WTC11 (cell line): ENCODE results near the gene TIAM2. TPM values are rescaled to one million over a fixed set of nuclear protein-coding genes. Genes with fewer than 3 reads are reported as not detected.

Experiments used
- ATAC-seq: fragments of 200-7000 bp; cut with Tn5 transposase; 2 replicates; pipeline ENCODE4 v1.10.0; 2021; ENCODE audit warnings: mild to moderate bottlenecking, moderate library complexity
- CTCF ChIA-PET: fragments of 300-600 bp; sonication (Branson Sonifier 250); formaldehyde crosslinking; loops from one replicate; lab custom pipeline; 2021; ENCODE audit warnings: antibody characterized with exemption; lab: Charles Lee
- POLR2A ChIA-PET: fragments of 350-600 bp; sonication (Branson Sonifier 250); formaldehyde crosslinking; loops from one replicate; lab custom pipeline; 2021; ENCODE audit warnings: antibody characterized with exemption; lab: Charles Lee
- DNase-seq: peaks from one replicate; pipeline ENCODE4 v3.0.0; 2021; ENCODE audit warnings: low spot score
- H3K27ac Mint-ChIP-seq: 2 replicates; pipeline ENCODE4 v1.8.0; 2021; ENCODE audit warnings: mixed read lengths
- H3K27me3 Mint-ChIP-seq: 2 replicates; pipeline ENCODE4 v1.8.0; 2021; ENCODE audit warnings: low read depth, mild to moderate bottlenecking, moderate library complexity, mixed read lengths
- H3K36me3 Mint-ChIP-seq: 2 replicates; pipeline ENCODE4 v1.8.0; 2021; ENCODE audit warnings: mixed read lengths
- H3K4me1 Mint-ChIP-seq: 2 replicates; pipeline ENCODE4 v1.8.0; 2022; ENCODE audit warnings: mixed read lengths
- H3K4me3 Mint-ChIP-seq: 2 replicates; pipeline ENCODE4 v1.8.0; 2021; ENCODE audit warnings: mild to moderate bottlenecking, moderate library complexity, mixed read lengths
- H3K9me3 Mint-ChIP-seq: 2 replicates; pipeline ENCODE4 v1.8.0; 2021; ENCODE audit warnings: mixed read lengths
- CBFB ChIP-seq: sonication (generic); formaldehyde crosslinking; IDR thresholded peaks from 2 replicates; pipeline ENCODE4 v1.8.1; 2022; ENCODE audit warnings: mild to moderate bottlenecking, low read depth, missing genetic modification reagents
- CREB1 ChIP-seq: sonication (generic); formaldehyde crosslinking; IDR thresholded peaks from 2 replicates; pipeline ENCODE4 v1.8.0; 2023; ENCODE audit warnings: mild to moderate bottlenecking, missing genetic modification reagents
- CREM ChIP-seq: sonication (generic); formaldehyde crosslinking; IDR thresholded peaks from 2 replicates; pipeline ENCODE4 v1.8.1; 2022; ENCODE audit warnings: mild to moderate bottlenecking, missing genetic modification reagents, moderate library complexity
- FOXJ3 ChIP-seq: sonication (generic); formaldehyde crosslinking; IDR thresholded peaks from 2 replicates; pipeline ENCODE4 v1.9.0; 2021; ENCODE audit warnings: missing genetic modification reagents, mild to moderate bottlenecking, borderline replicate concordance
- FOXK1 ChIP-seq: sonication (generic); formaldehyde crosslinking; IDR thresholded peaks from 2 replicates; pipeline ENCODE4 v1.8.0; 2022; ENCODE audit warnings: mild to moderate bottlenecking, moderate library complexity, missing genetic modification reagents
- FOXP1 ChIP-seq: sonication (generic); formaldehyde crosslinking; IDR thresholded peaks from 2 replicates; pipeline ENCODE4 v1.8.0; 2022; ENCODE audit warnings: missing genetic modification reagents, mild to moderate bottlenecking, moderate library complexity, borderline replicate concordance
- JUN ChIP-seq: sonication (generic); formaldehyde crosslinking; IDR thresholded peaks from 2 replicates; pipeline ENCODE4 v1.8.0; 2023; ENCODE audit warnings: mild to moderate bottlenecking, missing genetic modification reagents
- MXD4 ChIP-seq: fragments of 250-450 bp; sonication (Bioruptor Pico); IDR thresholded peaks from 2 replicates; pipeline ENCODE4 v1.8.0; 2021; ENCODE audit warnings: mild to moderate bottlenecking, moderate library complexity, borderline replicate concordance
- MYBL2 ChIP-seq: sonication (generic); formaldehyde crosslinking; IDR thresholded peaks from 2 replicates; pipeline ENCODE4 v1.8.1; 2023; ENCODE audit warnings: mild to moderate bottlenecking, moderate library complexity, missing genetic modification reagents
- NFATC4 ChIP-seq: fragments of 250-450 bp; sonication (Bioruptor Pico); IDR thresholded peaks from 2 replicates; pipeline ENCODE4 v1.9.0; 2021; ENCODE audit warnings: mild to moderate bottlenecking
- PRRX2 ChIP-seq: fragments of 250-450 bp; sonication (Bioruptor Pico); IDR thresholded peaks from 2 replicates; pipeline ENCODE4 v1.8.0; 2021; ENCODE audit warnings: mild to moderate bottlenecking
- RELA ChIP-seq: sonication (generic); formaldehyde crosslinking; IDR thresholded peaks from 2 replicates; pipeline ENCODE4 v1.8.1; 2022; ENCODE audit warnings: missing genetic modification reagents, mild to moderate bottlenecking, borderline replicate concordance
- SOX15 ChIP-seq: fragments of 250-450 bp; sonication (Bioruptor Pico); IDR thresholded peaks from 2 replicates; pipeline ENCODE4 v1.9.0; 2021; ENCODE audit warnings: mild to moderate bottlenecking
- ZNF317 ChIP-seq: sonication (generic); formaldehyde crosslinking; IDR thresholded peaks from 2 replicates; pipeline ENCODE4 v1.8.1; 2023; ENCODE audit warnings: low read depth, mild to moderate bottlenecking, moderate library complexity, missing genetic modification reagents, borderline replicate concordance
- ZNF423 ChIP-seq: fragments of 250-450 bp; sonication (Bioruptor Pico); IDR thresholded peaks from 2 replicates; pipeline ENCODE4 v2.1.2; 2022; ENCODE audit warnings: mild to moderate bottlenecking, moderate library complexity
- ZNF671 ChIP-seq: fragments of 250-450 bp; sonication (Bioruptor Pico); IDR thresholded peaks from 2 replicates; pipeline ENCODE4 v1.8.0; 2021; ENCODE audit warnings: mild to moderate bottlenecking
- total RNA-seq: library from RNA; stranded (reverse); gene quantifications from 3 replicates; pipeline ENCODE4 v1.2.3, GENCODE V29; 2021
- TF ChIP-seq, protein P1 (sequence below): sonication (generic); formaldehyde crosslinking; IDR thresholded peaks from 2 replicates; pipeline ENCODE4 v1.8.1; 2023; ENCODE audit warnings: mild to moderate bottlenecking, missing genetic modification reagents, moderate library complexity
- TF ChIP-seq, protein P2 (sequence below): sonication (generic); formaldehyde crosslinking; conservative IDR thresholded peaks from 2 replicates; pipeline ENCODE4 v1.8.1; 2022; ENCODE audit warnings: mild to moderate bottlenecking, missing genetic modification reagents
- TF ChIP-seq, protein P3 (sequence below): sonication (generic); formaldehyde crosslinking; IDR thresholded peaks from 2 replicates; pipeline ENCODE4 v1.8.0; 2022; ENCODE audit warnings: missing genetic modification reagents
- TF ChIP-seq, protein P4 (sequence below): sonication (generic); formaldehyde crosslinking; IDR thresholded peaks from 2 replicates; pipeline ENCODE4 v1.8.1; 2023; ENCODE audit warnings: mild to moderate bottlenecking, missing genetic modification reagents
- TF ChIP-seq, protein P5 (sequence below): sonication (generic); formaldehyde crosslinking; IDR thresholded peaks from 2 replicates; pipeline ENCODE4 v1.8.1; 2023; ENCODE audit warnings: mild to moderate bottlenecking, missing genetic modification reagents, borderline replicate concordance
- TF ChIP-seq, protein P6 (sequence below): sonication (generic); formaldehyde crosslinking; IDR thresholded peaks from 2 replicates; pipeline ENCODE4 v1.8.1; 2022; ENCODE audit warnings: missing genetic modification reagents, borderline replicate concordance
- TF ChIP-seq, protein P7 (sequence below): sonication (generic); formaldehyde crosslinking; IDR thresholded peaks from 2 replicates; pipeline ENCODE4 v1.8.1; 2022; ENCODE audit warnings: low read depth, mild to moderate bottlenecking, moderate library complexity, missing genetic modification reagents, borderline replicate concordance

The TIAM2 gene
- total RNA-seq, 1 experiment from 2014 or later: 15.1 TPM

DNA sequence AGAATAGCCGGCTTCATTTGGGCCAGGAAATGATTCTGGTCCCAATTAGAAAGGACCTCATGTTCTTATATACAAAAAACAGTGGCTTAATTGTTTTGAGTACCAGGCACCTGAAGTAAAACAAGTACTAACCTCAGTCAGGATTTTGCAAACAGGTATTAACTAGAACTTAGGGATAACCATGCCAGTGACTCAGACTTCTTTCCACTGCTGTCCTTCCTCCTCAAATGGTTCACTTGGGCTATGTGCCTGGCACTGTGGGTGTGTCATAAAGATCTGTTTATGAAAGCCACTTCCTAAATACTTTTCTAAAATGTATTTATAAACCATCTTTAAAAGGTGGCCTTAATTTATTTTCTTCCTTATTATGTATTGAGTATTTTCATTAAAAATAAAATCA lies 279.4 kb downstream of the TIAM2 start:
- DNase-seq: no peak
- CTCF ChIA-PET: no interaction called here
- POLR2A ChIA-PET: no interaction called here
- peaks cover 20% of the 10 kb centered on the region for H3K4me1 Mint-ChIP-seq
- H3K4me3 Mint-ChIP-seq: no peak overlapping the region
- ATAC-seq: no peak
- H3K27ac Mint-ChIP-seq: no peak overlapping the region
- no peaks in the 10 kb centered on the region for H3K9me3 Mint-ChIP-seq
- H3K27me3 Mint-ChIP-seq: no peaks in the 10 kb centered on the region
- H3K36me3 Mint-ChIP-seq: peaks cover 24% of the 10 kb centered on the region
- TF ChIP-seq, protein P1, sequence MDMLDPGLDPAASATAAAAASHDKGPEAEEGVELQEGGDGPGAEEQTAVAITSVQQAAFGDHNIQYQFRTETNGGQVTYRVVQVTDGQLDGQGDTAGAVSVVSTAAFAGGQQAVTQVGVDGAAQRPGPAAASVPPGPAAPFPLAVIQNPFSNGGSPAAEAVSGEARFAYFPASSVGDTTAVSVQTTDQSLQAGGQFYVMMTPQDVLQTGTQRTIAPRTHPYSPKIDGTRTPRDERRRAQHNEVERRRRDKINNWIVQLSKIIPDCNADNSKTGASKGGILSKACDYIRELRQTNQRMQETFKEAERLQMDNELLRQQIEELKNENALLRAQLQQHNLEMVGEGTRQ (CRISPR knock-in tag): no peak
- TF ChIP-seq, protein P2, sequence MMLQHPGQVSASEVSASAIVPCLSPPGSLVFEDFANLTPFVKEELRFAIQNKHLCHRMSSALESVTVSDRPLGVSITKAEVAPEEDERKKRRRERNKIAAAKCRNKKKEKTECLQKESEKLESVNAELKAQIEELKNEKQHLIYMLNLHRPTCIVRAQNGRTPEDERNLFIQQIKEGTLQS: no peak
- TF ChIP-seq JUN (CRISPR knock-in tag): no peak
- TF ChIP-seq, protein P3, sequence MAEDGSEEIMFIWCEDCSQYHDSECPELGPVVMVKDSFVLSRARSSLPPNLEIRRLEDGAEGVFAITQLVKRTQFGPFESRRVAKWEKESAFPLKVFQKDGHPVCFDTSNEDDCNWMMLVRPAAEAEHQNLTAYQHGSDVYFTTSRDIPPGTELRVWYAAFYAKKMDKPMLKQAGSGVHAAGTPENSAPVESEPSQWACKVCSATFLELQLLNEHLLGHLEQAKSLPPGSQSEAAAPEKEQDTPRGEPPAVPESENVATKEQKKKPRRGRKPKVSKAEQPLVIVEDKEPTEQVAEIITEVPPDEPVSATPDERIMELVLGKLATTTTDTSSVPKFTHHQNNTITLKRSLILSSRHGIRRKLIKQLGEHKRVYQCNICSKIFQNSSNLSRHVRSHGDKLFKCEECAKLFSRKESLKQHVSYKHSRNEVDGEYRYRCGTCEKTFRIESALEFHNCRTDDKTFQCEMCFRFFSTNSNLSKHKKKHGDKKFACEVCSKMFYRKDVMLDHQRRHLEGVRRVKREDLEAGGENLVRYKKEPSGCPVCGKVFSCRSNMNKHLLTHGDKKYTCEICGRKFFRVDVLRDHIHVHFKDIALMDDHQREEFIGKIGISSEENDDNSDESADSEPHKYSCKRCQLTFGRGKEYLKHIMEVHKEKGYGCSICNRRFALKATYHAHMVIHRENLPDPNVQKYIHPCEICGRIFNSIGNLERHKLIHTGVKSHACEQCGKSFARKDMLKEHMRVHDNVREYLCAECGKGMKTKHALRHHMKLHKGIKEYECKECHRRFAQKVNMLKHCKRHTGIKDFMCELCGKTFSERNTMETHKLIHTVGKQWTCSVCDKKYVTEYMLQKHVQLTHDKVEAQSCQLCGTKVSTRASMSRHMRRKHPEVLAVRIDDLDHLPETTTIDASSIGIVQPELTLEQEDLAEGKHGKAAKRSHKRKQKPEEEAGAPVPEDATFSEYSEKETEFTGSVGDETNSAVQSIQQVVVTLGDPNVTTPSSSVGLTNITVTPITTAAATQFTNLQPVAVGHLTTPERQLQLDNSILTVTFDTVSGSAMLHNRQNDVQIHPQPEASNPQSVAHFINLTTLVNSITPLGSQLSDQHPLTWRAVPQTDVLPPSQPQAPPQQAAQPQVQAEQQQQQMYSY (CRISPR knock-in tag): no peak
- no peak for TF ChIP-seq ZNF423 (CRISPR knock-in tag)
- no peak for TF ChIP-seq ZNF671 (CRISPR knock-in tag)
- TF ChIP-seq CBFB: no peak
- TF ChIP-seq FOXJ3 (CRISPR knock-in tag): no peak
- TF ChIP-seq MXD4 (CRISPR knock-in tag): no peak
- TF ChIP-seq SOX15 (CRISPR knock-in tag): no peak
- no peak for TF ChIP-seq FOXP1 (CRISPR knock-in tag)
- TF ChIP-seq NFATC4 (CRISPR knock-in tag): no peak
- TF ChIP-seq, protein P4, sequence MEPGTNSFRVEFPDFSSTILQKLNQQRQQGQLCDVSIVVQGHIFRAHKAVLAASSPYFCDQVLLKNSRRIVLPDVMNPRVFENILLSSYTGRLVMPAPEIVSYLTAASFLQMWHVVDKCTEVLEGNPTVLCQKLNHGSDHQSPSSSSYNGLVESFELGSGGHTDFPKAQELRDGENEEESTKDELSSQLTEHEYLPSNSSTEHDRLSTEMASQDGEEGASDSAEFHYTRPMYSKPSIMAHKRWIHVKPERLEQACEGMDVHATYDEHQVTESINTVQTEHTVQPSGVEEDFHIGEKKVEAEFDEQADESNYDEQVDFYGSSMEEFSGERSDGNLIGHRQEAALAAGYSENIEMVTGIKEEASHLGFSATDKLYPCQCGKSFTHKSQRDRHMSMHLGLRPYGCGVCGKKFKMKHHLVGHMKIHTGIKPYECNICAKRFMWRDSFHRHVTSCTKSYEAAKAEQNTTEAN: no peak
- no peak for TF ChIP-seq CREB1
- TF ChIP-seq, protein P5, sequence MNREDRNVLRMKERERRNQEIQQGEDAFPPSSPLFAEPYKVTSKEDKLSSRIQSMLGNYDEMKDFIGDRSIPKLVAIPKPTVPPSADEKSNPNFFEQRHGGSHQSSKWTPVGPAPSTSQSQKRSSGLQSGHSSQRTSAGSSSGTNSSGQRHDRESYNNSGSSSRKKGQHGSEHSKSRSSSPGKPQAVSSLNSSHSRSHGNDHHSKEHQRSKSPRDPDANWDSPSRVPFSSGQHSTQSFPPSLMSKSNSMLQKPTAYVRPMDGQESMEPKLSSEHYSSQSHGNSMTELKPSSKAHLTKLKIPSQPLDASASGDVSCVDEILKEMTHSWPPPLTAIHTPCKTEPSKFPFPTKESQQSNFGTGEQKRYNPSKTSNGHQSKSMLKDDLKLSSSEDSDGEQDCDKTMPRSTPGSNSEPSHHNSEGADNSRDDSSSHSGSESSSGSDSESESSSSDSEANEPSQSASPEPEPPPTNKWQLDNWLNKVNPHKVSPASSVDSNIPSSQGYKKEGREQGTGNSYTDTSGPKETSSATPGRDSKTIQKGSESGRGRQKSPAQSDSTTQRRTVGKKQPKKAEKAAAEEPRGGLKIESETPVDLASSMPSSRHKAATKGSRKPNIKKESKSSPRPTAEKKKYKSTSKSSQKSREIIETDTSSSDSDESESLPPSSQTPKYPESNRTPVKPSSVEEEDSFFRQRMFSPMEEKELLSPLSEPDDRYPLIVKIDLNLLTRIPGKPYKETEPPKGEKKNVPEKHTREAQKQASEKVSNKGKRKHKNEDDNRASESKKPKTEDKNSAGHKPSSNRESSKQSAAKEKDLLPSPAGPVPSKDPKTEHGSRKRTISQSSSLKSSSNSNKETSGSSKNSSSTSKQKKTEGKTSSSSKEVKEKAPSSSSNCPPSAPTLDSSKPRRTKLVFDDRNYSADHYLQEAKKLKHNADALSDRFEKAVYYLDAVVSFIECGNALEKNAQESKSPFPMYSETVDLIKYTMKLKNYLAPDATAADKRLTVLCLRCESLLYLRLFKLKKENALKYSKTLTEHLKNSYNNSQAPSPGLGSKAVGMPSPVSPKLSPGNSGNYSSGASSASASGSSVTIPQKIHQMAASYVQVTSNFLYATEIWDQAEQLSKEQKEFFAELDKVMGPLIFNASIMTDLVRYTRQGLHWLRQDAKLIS (CRISPR knock-in tag): no peak

DNA sequence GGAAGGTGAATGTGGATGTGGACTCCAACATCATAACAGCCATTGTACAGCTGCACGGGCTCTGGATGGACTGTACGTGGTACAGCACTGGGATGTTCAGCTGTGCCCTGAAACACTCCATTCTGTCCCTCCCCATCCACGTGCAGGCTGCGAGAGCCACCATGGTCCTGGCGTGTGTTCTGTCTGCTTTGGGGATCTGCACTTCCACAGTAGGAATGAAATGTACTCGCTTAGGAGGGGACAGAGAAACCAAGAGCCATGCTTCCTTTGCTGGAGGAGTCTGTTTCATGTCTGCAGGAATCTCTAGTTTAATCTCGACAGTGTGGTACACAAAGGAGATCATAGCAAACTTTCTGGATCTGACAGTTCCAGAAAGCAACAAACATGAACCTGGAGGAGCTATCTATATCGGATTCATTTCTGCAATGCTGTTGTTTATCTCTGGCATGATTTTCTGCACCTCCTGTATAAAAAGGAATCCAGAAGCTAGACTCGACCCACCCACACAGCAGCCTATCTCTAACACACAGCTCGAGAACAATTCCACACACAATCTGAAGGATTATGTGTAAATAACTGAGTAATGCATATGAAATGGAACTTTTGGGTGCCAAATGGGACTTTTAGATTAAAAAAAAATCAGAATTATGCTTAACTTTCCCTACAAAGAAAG lies 280.8 kb downstream of the TIAM2 start:
- Mint-ChIP-seq H3K36me3 (peaks cover 22% of the 10 kb centered on the region), H3K27ac (peak overlapping the region; percentile 69; the same call in 1 of the 2 replicates), H3K9me3 (no peaks in the 10 kb centered on the region), H3K4me3 (no peak overlapping the region), H3K27me3 (no peaks in the 10 kb centered on the region), H3K4me1 (peaks cover 20% of the 10 kb centered on the region)
- CTCF ChIA-PET: interaction anchor here (0.7 kb wide), 1 partner anchor 28 kb away, joined by 4 read pairs; no protein-coding TSS in a partner anchor
- ATAC-seq: no peak
- POLR2A ChIA-PET: no interaction called here
- DNase-seq: no peak
- TF ChIP-seq ZNF317 (CRISPR knock-in tag): no peak
- no peak for TF ChIP-seq MYBL2 (CRISPR knock-in tag)
- TF ChIP-seq, protein P6, sequence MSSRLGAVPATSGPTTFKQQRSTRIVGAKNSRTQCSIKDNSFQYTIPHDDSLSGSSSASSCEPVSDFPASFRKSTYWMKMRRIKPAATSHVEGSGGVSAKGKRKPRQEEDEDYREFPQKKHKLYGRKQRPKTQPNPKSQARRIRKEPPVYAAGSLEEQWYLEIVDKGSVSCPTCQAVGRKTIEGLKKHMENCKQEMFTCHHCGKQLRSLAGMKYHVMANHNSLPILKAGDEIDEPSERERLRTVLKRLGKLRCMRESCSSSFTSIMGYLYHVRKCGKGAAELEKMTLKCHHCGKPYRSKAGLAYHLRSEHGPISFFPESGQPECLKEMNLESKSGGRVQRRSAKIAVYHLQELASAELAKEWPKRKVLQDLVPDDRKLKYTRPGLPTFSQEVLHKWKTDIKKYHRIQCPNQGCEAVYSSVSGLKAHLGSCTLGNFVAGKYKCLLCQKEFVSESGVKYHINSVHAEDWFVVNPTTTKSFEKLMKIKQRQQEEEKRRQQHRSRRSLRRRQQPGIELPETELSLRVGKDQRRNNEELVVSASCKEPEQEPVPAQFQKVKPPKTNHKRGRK (CRISPR knock-in tag): no peak
- TF ChIP-seq, protein P7, sequence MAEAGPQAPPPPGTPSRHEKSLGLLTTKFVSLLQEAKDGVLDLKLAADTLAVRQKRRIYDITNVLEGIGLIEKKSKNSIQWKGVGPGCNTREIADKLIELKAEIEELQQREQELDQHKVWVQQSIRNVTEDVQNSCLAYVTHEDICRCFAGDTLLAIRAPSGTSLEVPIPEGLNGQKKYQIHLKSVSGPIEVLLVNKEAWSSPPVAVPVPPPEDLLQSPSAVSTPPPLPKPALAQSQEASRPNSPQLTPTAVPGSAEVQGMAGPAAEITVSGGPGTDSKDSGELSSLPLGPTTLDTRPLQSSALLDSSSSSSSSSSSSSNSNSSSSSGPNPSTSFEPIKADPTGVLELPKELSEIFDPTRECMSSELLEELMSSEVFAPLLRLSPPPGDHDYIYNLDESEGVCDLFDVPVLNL (CRISPR knock-in tag): no peak
- TF ChIP-seq RELA (CRISPR knock-in tag): no peak
- no peak for TF ChIP-seq PRRX2 (CRISPR knock-in tag)
- no peak for TF ChIP-seq FOXK1 (CRISPR knock-in tag)
- no peak for TF ChIP-seq CREM (CRISPR knock-in tag)
